PFSK-1 (cell line): ENCODE measurements around the gene CHD6.

Experiments used
- POLR2AphosphoS5 ChIP-seq: IDR thresholded peaks from 2 replicates; pipeline ENCODE4 v1.6.1; 2012; ENCODE audit warnings: low read depth, mild to moderate bottlenecking, control low read depth, low read length, moderate library complexity
- REST ChIP-seq, 2 experiments: IDR thresholded peaks; 2 replicates each; pipeline versions ENCODE4 v1.6.1 to v1.8.0; 2011 to 2012; ENCODE audit warnings: low read depth in 2 of 2, low read length in 2 of 2, control low read depth in 1 of 2, inconsistent platforms in 1 of 2, mild to moderate bottlenecking in 1 of 2, moderate library complexity in 1 of 2; ENCODE audit not compliant: insufficient read depth in 1 of 2
- SIN3A ChIP-seq: IDR thresholded peaks from 2 replicates; pipeline ENCODE4 v1.6.1; 2012; ENCODE audit warnings: mild to moderate bottlenecking, low read length, moderate library complexity, borderline replicate concordance; ENCODE audit not compliant: insufficient read depth

- TF ChIP-seq POLR2AphosphoS5 (no peak), SIN3A (no peak), REST (IDR thresholded peaks at IDR 0.05; ENCODE audit: insufficient read depth in 1 of 2, low read depth in 2 of 2, low read length in 2 of 2) (no peak)
Observed at GRCh38 chr20:41575412-41575811, 42.8 kb downstream of the CHD6 start.
